SK-N-SH (cell line): ENCODE results near the gene TMEM14A. TPM values are rescaled to one million over a fixed set of nuclear protein-coding genes. Genes with fewer than 3 reads are reported as not detected.

Experiments
- CTCF ChIA-PET: fragments of 300-600, 350-600 bp; formaldehyde crosslinking; extraction: SDS; loops from one replicate; lab custom pipeline; 2021; lab: Yijun Ruan, JAX
- POLR2A ChIA-PET: fragments of 350-600 bp; sonication (Branson Sonifier 250); formaldehyde crosslinking; extraction: SDS; loops from one replicate; lab custom pipeline; 2020; ENCODE audit warnings: antibody characterized with exemption, inconsistent platforms; lab: Yijun Ruan, JAX
- DNase-seq: peaks from one replicate; pipeline ENCODE4 v3.0.0; 2012
- H2AFZ ChIP-seq: fragments of 200-600 bp; sonication (generic); 2 replicates; pipeline ENCODE4 v1.8.1; 2016; ENCODE audit warnings: antibody characterized with exemption, mild to moderate bottlenecking, low read depth
- H3F3A ChIP-seq: fragments of 200-600 bp; sonication (generic); replicated peaks from 2 replicates; pipeline ENCODE3; 2016; ENCODE audit warnings: antibody characterized with exemption, mild to moderate bottlenecking; ENCODE audit not compliant: insufficient read depth
- H3K27ac ChIP-seq, 2 experiments: fragments of 200-500 bp in 1 of 2; fragments of 200-600 bp in 1 of 2; sonication (Bioruptor generic) in 1 of 2; sonication (generic), shearing (Covaris generic) in 1 of 2; 2 replicates each; pipeline versions ENCODE4 v1.5.1 to v1.6.1; 2014 to 2016; ENCODE audit warnings: low read depth in 2 of 2, inconsistent platforms in 1 of 2, low read length in 1 of 2, mild to moderate bottlenecking in 1 of 2, mixed read lengths in 1 of 2
- H3K27me3 ChIP-seq: fragments of 200-600 bp; sonication (generic), shearing (Covaris generic); 2 replicates; pipeline ENCODE4 v1.6.1; 2016; ENCODE audit warnings: mixed run types; ENCODE audit not compliant: insufficient read depth
- H3K36me3 ChIP-seq, 2 experiments: fragments of 200-500 bp in 1 of 2; fragments of 200-600 bp in 1 of 2; sonication (Bioruptor generic) in 1 of 2; sonication (generic) in 1 of 2; replicated peaks in 1 of 2; 2 replicates each; pipeline versions ENCODE3 to v1.5.1; 2014 to 2016; ENCODE audit warnings: low read length in 1 of 2, mild to moderate bottlenecking in 1 of 2; ENCODE audit not compliant: insufficient read depth in 2 of 2, control insufficient read depth in 1 of 2
- H3K4me1 ChIP-seq, 2 experiments: fragments of 200-500 bp in 1 of 2; fragments of 200-600 bp in 1 of 2; sonication (Bioruptor generic) in 1 of 2; sonication (generic), shearing (Covaris generic) in 1 of 2; 2 replicates each; pipeline versions ENCODE4 v1.5.1 to v1.6.1; 2014 to 2016; ENCODE audit warnings: low read depth in 1 of 2, low read length in 1 of 2, mixed run types in 1 of 2; ENCODE audit not compliant: insufficient read depth in 2 of 2, control insufficient read depth in 1 of 2
- H3K4me2 ChIP-seq: fragments of 200-600 bp; sonication (generic), shearing (Covaris generic); 2 replicates; pipeline ENCODE4 v1.6.1; 2017; ENCODE audit warnings: mixed run types
- H3K4me3 ChIP-seq, 2 experiments: fragments of 200-500 bp in 1 of 2; fragments of 200-600 bp in 1 of 2; sonication (Bioruptor generic) in 1 of 2; sonication (generic), shearing (Covaris generic) in 1 of 2; 2 replicates each; pipeline versions ENCODE4 v1.5.1 to v1.8.1; 2014 to 2016; ENCODE audit warnings: low read depth in 2 of 2, inconsistent platforms in 1 of 2, low read length in 1 of 2, mild to moderate bottlenecking in 1 of 2, mixed read lengths in 1 of 2, moderate library complexity in 1 of 2
- H3K79me2 ChIP-seq: fragments of 200-600 bp; sonication (generic); 2 replicates; pipeline ENCODE4 v1.8.1; 2017; ENCODE audit warnings: mild to moderate bottlenecking; ENCODE audit not compliant: insufficient read depth
- H3K9ac ChIP-seq: fragments of 200-600 bp; sonication (generic); 2 replicates; pipeline ENCODE4 v1.6.1; 2017; ENCODE audit warnings: mixed run types
- H3K9me2 ChIP-seq: fragments of 200-600 bp; sonication (generic); 2 replicates; pipeline ENCODE4 v1.6.1; 2017; ENCODE audit warnings: mixed run types
- H3K9me3 ChIP-seq: fragments of 200-600 bp; sonication (generic); 2 replicates; pipeline ENCODE4 v1.6.1; 2017; ENCODE audit warnings: mixed run types, mild to moderate bottlenecking, moderate library complexity
- H4K20me1 ChIP-seq: fragments of 200-600 bp; sonication (generic); 2 replicates; pipeline ENCODE4 v1.6.1; 2017; ENCODE audit warnings: mild to moderate bottlenecking, mixed run types; ENCODE audit not compliant: insufficient read depth
- CHD2 ChIP-seq: fragments of 150-350 bp; IDR thresholded peaks from 2 replicates; pipeline ENCODE4 v1.6.1; 2018; ENCODE audit warnings: low read length; ENCODE audit not compliant: partially characterized antibody
- EZH2phosphoT487 ChIP-seq: fragments of 200-600 bp; sonication (generic); IDR thresholded peaks from 2 replicates; pipeline ENCODE4 v1.6.1; 2017; ENCODE audit warnings: low read depth, mixed run types, mild to moderate bottlenecking, antibody characterized with exemption, moderate library complexity, borderline replicate concordance
- FOSL2 ChIP-seq: IDR thresholded peaks from 2 replicates; pipeline ENCODE4 v1.4.0; 2012; ENCODE audit warnings: low read depth, mild to moderate bottlenecking, moderate library complexity, borderline replicate concordance
- FOXM1 ChIP-seq: IDR thresholded peaks from 2 replicates; pipeline ENCODE4 v1.4.0; 2012; ENCODE audit warnings: low read depth, mild to moderate bottlenecking
- GABPA ChIP-seq: IDR thresholded peaks from 2 replicates; pipeline ENCODE4 v1.4.0; 2012; ENCODE audit warnings: low read depth, mild to moderate bottlenecking
- MXI1 ChIP-seq: IDR thresholded peaks from 2 replicates; pipeline ENCODE4 v1.6.1; 2012; ENCODE audit warnings: mild to moderate bottlenecking, low read depth, low read length, improper control_type of control experiment
- NRF1 ChIP-seq: IDR thresholded peaks from 2 replicates; pipeline ENCODE4 v1.6.1; 2012; ENCODE audit warnings: low read depth, mild to moderate bottlenecking, low read length
- PBX3 ChIP-seq: IDR thresholded peaks from 2 replicates; pipeline ENCODE4; 2012
- POLR2AphosphoS5 ChIP-seq: IDR thresholded peaks from 2 replicates; pipeline ENCODE4 v1.6.1; 2012; ENCODE audit warnings: low read depth, low read length
- RCOR1 ChIP-seq: fragments of 150-350 bp; IDR thresholded peaks from 2 replicates; pipeline ENCODE4 v1.6.1; 2017; ENCODE audit warnings: antibody characterized with exemption, low read length
- REST ChIP-seq: IDR thresholded peaks from 2 replicates; pipeline ENCODE4 v1.6.1; 2012; ENCODE audit warnings: mild to moderate bottlenecking, low read depth, low read length, moderate library complexity
- RXRA ChIP-seq: IDR thresholded peaks from 2 replicates; pipeline ENCODE4 v1.4.0; 2012; ENCODE audit warnings: low read depth, mild to moderate bottlenecking, borderline replicate concordance
- SIN3A ChIP-seq: IDR thresholded peaks from 2 replicates; pipeline ENCODE4 v1.6.1; 2012; ENCODE audit warnings: low read depth, mild to moderate bottlenecking, low read length, moderate library complexity, borderline replicate concordance
- TCF12 ChIP-seq: IDR thresholded peaks from 2 replicates; pipeline ENCODE4 v1.4.0; 2012
- TEAD4 ChIP-seq: IDR thresholded peaks from 2 replicates; pipeline ENCODE4 v1.4.0; 2012; ENCODE audit warnings: mild to moderate bottlenecking, borderline replicate concordance; ENCODE audit not compliant: insufficient read depth
- USF2 ChIP-seq: fragments of 150-350 bp; IDR thresholded peaks from 2 replicates; pipeline ENCODE4 v1.6.1; 2017; ENCODE audit warnings: antibody characterized with exemption, low read length, low read depth, borderline replicate concordance
- YY1 ChIP-seq: IDR thresholded peaks from 2 replicates; pipeline ENCODE4 v1.4.0; 2012; ENCODE audit warnings: low read depth, mild to moderate bottlenecking
- WGBS: methylation state at CpG from one replicate; pipeline ENCODE4 v1.1.6; 2017; ENCODE audit warnings: low lambda C conversion rate; 5-methylcytosine and 5-hydroxymethylcytosine counted together
- polyA plus RNA-seq, 3 experiments: library from polyadenylated mRNA; depleted of rRNA; stranded (reverse); fragments of >200 nt; gene quantifications; 2 replicates each; pipeline ENCODE4 v1.2.3, GENCODE V29; 2012
- TF ChIP-seq, protein P1 (sequence below): IDR thresholded peaks from 2 replicates; pipeline ENCODE4 v1.4.0; 2012; ENCODE audit warnings: low read depth, borderline replicate concordance
- TF ChIP-seq, protein P2 (sequence below): fragments of 200-600 bp; sonication (generic); IDR thresholded peaks from 2 replicates; pipeline ENCODE4 v1.6.1; 2017; ENCODE audit warnings: antibody characterized with exemption, mild to moderate bottlenecking, moderate library complexity
- TF ChIP-seq, protein P3 (sequence below): IDR thresholded peaks from 2 replicates; pipeline ENCODE4 v1.4.0; 2012; ENCODE audit warnings: low read depth, borderline replicate concordance

Gene TMEM14A
- polyA plus RNA-seq, 1 of the 3 experiments (the other 2 are of a cell fraction), result 42.4 TPM

- Histone ChIP-seq H3K9me3 (no peaks in the 10 kb centered on the region), H3K27ac (no peak overlapping the region)
- POLR2A ChIA-PET, result no interaction called here
Measured at GRCh38 chr6:52686878-52687699, 16.2 kb downstream of the TMEM14A start.

More at GRCh38 chr6:52686878-52687699, 16.2 kb downstream of the TMEM14A start:
- TF ChIP-seq RCOR1 (no peak), FOSL2 (no peak), REST (no peak), SIN3A (no peak), EZH2phosphoT487 (no peak), GABPA (no peak), NRF1 (no peak), POLR2AphosphoS5 (no peak), TCF12 (no peak), YY1 (no peak), USF2 (no peak), MXI1 (no peak), TEAD4 (no peak), RXRA (no peak), PBX3 (no peak), CHD2 (no peak), FOXM1 (no peak)
- TF ChIP-seq, protein P1, sequence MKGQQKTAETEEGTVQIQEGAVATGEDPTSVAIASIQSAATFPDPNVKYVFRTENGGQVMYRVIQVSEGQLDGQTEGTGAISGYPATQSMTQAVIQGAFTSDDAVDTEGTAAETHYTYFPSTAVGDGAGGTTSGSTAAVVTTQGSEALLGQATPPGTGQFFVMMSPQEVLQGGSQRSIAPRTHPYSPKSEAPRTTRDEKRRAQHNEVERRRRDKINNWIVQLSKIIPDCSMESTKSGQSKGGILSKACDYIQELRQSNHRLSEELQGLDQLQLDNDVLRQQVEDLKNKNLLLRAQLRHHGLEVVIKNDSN, result no peak
- TF ChIP-seq, protein P2, sequence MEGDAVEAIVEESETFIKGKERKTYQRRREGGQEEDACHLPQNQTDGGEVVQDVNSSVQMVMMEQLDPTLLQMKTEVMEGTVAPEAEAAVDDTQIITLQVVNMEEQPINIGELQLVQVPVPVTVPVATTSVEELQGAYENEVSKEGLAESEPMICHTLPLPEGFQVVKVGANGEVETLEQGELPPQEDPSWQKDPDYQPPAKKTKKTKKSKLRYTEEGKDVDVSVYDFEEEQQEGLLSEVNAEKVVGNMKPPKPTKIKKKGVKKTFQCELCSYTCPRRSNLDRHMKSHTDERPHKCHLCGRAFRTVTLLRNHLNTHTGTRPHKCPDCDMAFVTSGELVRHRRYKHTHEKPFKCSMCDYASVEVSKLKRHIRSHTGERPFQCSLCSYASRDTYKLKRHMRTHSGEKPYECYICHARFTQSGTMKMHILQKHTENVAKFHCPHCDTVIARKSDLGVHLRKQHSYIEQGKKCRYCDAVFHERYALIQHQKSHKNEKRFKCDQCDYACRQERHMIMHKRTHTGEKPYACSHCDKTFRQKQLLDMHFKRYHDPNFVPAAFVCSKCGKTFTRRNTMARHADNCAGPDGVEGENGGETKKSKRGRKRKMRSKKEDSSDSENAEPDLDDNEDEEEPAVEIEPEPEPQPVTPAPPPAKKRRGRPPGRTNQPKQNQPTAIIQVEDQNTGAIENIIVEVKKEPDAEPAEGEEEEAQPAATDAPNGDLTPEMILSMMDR, result no peak
- TF ChIP-seq, protein P3, sequence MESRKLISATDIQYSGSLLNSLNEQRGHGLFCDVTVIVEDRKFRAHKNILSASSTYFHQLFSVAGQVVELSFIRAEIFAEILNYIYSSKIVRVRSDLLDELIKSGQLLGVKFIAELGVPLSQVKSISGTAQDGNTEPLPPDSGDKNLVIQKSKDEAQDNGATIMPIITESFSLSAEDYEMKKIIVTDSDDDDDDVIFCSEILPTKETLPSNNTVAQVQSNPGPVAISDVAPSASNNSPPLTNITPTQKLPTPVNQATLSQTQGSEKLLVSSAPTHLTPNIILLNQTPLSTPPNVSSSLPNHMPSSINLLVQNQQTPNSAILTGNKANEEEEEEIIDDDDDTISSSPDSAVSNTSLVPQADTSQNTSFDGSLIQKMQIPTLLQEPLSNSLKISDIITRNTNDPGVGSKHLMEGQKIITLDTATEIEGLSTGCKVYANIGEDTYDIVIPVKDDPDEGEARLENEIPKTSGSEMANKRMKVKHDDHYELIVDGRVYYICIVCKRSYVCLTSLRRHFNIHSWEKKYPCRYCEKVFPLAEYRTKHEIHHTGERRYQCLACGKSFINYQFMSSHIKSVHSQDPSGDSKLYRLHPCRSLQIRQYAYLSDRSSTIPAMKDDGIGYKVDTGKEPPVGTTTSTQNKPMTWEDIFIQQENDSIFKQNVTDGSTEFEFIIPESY, result no peak
- Histone ChIP-seq H3K9ac (no peak overlapping the region), H3K4me2 (no peak overlapping the region), H3K9me2 (no peaks in the 10 kb centered on the region), H3K4me3 (no peak overlapping the region), H3K36me3 (peaks cover 30 to 37% of the 10 kb centered on the region in 2 experiments), H3K79me2 (no peaks in the 10 kb centered on the region), H2AFZ (no peak overlapping the region), H3K27me3 (no peaks in the 10 kb centered on the region), H4K20me1 (no peaks in the 10 kb centered on the region), H3K4me1 (no peaks in the 10 kb centered on the region), H3F3A (no peaks in the 10 kb centered on the region)
- 95% methylated on average over 6 of the region's 6 CpGs for WGBS
- CTCF ChIA-PET, result no interaction called here
- no peak for DNase-seq
